IgD-negative memory B cell (primary cell): ENCODE data around the gene CX3CL1. TPM values are rescaled to one million over a fixed set of nuclear protein-coding genes. Genes with fewer than 3 reads are reported as not detected.
A peak's percentile ranks its signal among the peaks of the same experiment; 100 is the strongest.
"Not testable (repeated sequence)": the region's sequence is repeated elsewhere in the genome, so short reads cannot be mapped to it uniquely, and the experiment has no call there.

Experiments used
- H3K27ac Mint-ChIP-seq, 3 donors: one replicate each; pipeline ENCODE4 v1.8.0; 2020 to 2022; ENCODE audit warnings: mild to moderate bottlenecking in 3 of 3, mixed read lengths in 3 of 3, moderate library complexity in 1 of 3
- H3K27me3 Mint-ChIP-seq: one replicate; pipeline ENCODE4 v1.8.0; 2021; ENCODE audit warnings: mixed read lengths
- H3K36me3 Mint-ChIP-seq: one replicate; pipeline ENCODE4 v1.8.0; 2020; ENCODE audit warnings: mild to moderate bottlenecking, mixed read lengths
- H3K4me1 Mint-ChIP-seq, 3 donors: one replicate each; pipeline ENCODE4 v1.8.0; 2020 to 2022; ENCODE audit warnings: mixed read lengths in 3 of 3, mild to moderate bottlenecking in 1 of 3
- H3K4me3 Mint-ChIP-seq, 4 donors: one replicate each; pipeline ENCODE4 v1.8.0; 2020 to 2022; ENCODE audit warnings: mild to moderate bottlenecking in 4 of 4, mixed read lengths in 4 of 4, moderate library complexity in 3 of 4
- H3K9me3 Mint-ChIP-seq, 3 donors: one replicate each; pipeline ENCODE4 v1.8.0; 2020 to 2021; ENCODE audit warnings: mixed read lengths in 3 of 3, mild to moderate bottlenecking in 1 of 3
- polyA plus RNA-seq: library from polyadenylated mRNA; unstranded; fragments of 300-500 nt; fragmentation: Illumina TruSeq; gene quantifications from one replicate; pipeline ENCODE4 v1.2.3, GENCODE V29; 2021

CX3CL1 gene
- polyA plus RNA-seq, 1 donor from 2014 or later = not detected

- H3K4me3 Mint-ChIP-seq = no peak overlapping the region
- H3K27me3 Mint-ChIP-seq = no peaks in the 10 kb centered on the region
- H3K4me1 Mint-ChIP-seq = peaks cover 0 to 10% (median 5%) of the 10 kb centered on the region in 3 donors
- H3K36me3 Mint-ChIP-seq = no peaks in the 10 kb centered on the region
- H3K27ac Mint-ChIP-seq = no peak overlapping the region
- H3K9me3 Mint-ChIP-seq = no peaks in the 10 kb centered on the region
These were observed 24.5 kb downstream of the CX3CL1 start for GRCh38 chr16:57396786-57397185.

GRCh38 chr16:57397493-57397892, 25.2 kb downstream of the CX3CL1 start:
- peaks cover 0 to 10% (median 5%) of the 10 kb centered on the region in 3 donors for H3K4me1 Mint-ChIP-seq
- not testable (repeated sequence) for H3K27ac Mint-ChIP-seq

GRCh38 chr16:57401943-57402640, 29.8 kb downstream of the CX3CL1 start:
- H3K4me1 Mint-ChIP-seq = peaks cover 0 to 12% (median 9%) of the 10 kb centered on the region in 3 donors
- H3K36me3 Mint-ChIP-seq = no peaks in the 10 kb centered on the region

More at GRCh38 chr16:57397493-57397892, 25.2 kb downstream of the CX3CL1 start:
- not testable (repeated sequence) for H3K4me3 Mint-ChIP-seq, H3K27me3 Mint-ChIP-seq, H3K9me3 Mint-ChIP-seq, H3K36me3 Mint-ChIP-seq

GRCh38 chr16:57403965-57404817, 31.9 kb downstream of the CX3CL1 start, which contains the start of gene CCL17:
Gene CCL17, plus strand, starts transcription at chr16:57404767. Its CDS starts 9,166 bp downstream, at chr16:57413933.
- Mint-ChIP-seq H3K4me1 (peaks cover 4 to 13% (median 9%) of the 10 kb centered on the region in 3 donors), H3K9me3 (no peaks in the 10 kb centered on the region), H3K27me3 (no peaks in the 10 kb centered on the region), H3K36me3 (no peaks in the 10 kb centered on the region), H3K27ac (no peak within 1 kb of the TSS), H3K4me3 (no peak within 1 kb of the TSS)

More at GRCh38 chr16:57401943-57402640, 29.8 kb downstream of the CX3CL1 start:
- Mint-ChIP-seq H3K9me3 (no peaks in the 10 kb centered on the region), H3K27ac (no peak overlapping the region), H3K4me3 (no peak overlapping the region), H3K27me3 (no peaks in the 10 kb centered on the region)

- H3K27me3 Mint-ChIP-seq = no peaks in the 10 kb centered on the region
- no peaks in the 10 kb centered on the region for H3K9me3 Mint-ChIP-seq
- peaks cover 7 to 12% (median 9%) of the 10 kb centered on the region in 3 donors for H3K4me1 Mint-ChIP-seq
- no peak overlapping the region for H3K27ac Mint-ChIP-seq
- H3K36me3 Mint-ChIP-seq = no peaks in the 10 kb centered on the region
- no peak overlapping the region for H3K4me3 Mint-ChIP-seq
These were observed 32.8 kb downstream of the CX3CL1 start for GRCh38 chr16:57405097-57405496.

- no peak overlapping the region for H3K27ac Mint-ChIP-seq
- H3K4me1 Mint-ChIP-seq = peaks cover 7 to 17% (median 14%) of the 10 kb centered on the region in 3 donors
- H3K9me3 Mint-ChIP-seq = no peaks in the 10 kb centered on the region
- H3K4me3 Mint-ChIP-seq = no peak overlapping the region
- H3K27me3 Mint-ChIP-seq = no peaks in the 10 kb centered on the region
- H3K36me3 Mint-ChIP-seq = no peaks in the 10 kb centered on the region
These were observed 34.6 kb downstream of the CX3CL1 start for GRCh38 chr16:57406881-57407280.

GRCh38 chr16:57407521-57408353, 35.4 kb downstream of the CX3CL1 start:
- no peaks in the 10 kb centered on the region for H3K36me3 Mint-ChIP-seq
- H3K4me3 Mint-ChIP-seq = no peak overlapping the region
- H3K27me3 Mint-ChIP-seq = no peaks in the 10 kb centered on the region
- peaks cover 7 to 20% (median 20%) of the 10 kb centered on the region in 3 donors for H3K4me1 Mint-ChIP-seq
- no peak overlapping the region for H3K27ac Mint-ChIP-seq
- H3K9me3 Mint-ChIP-seq = no peaks in the 10 kb centered on the region

GRCh38 chr16:57409065-57409464, 36.8 kb downstream of the CX3CL1 start:
- H3K27ac Mint-ChIP-seq = peak overlapping the region in 2 of 3 donors; percentile 58 to 59
- H3K36me3 Mint-ChIP-seq = no peaks in the 10 kb centered on the region
- H3K27me3 Mint-ChIP-seq = no peaks in the 10 kb centered on the region
- no peaks in the 10 kb centered on the region for H3K9me3 Mint-ChIP-seq
- peaks cover 14 to 31% (median 29%) of the 10 kb centered on the region in 3 donors for H3K4me1 Mint-ChIP-seq
- peak overlapping the region in 2 of 4 donors; percentile 5 to 45 for H3K4me3 Mint-ChIP-seq

- Mint-ChIP-seq H3K36me3 (no peaks in the 10 kb centered on the region), H3K4me1 (peaks cover 14 to 35% (median 33%) of the 10 kb centered on the region in 3 donors), H3K27ac (peak overlapping the region in 1 of 3 donors; percentile 58), H3K9me3 (no peaks in the 10 kb centered on the region), H3K27me3 (no peaks in the 10 kb centered on the region), H3K4me3 (no peak overlapping the region)
These were observed 37.7 kb downstream of the CX3CL1 start for GRCh38 chr16:57409870-57410587.

- Mint-ChIP-seq H3K4me1 (peaks cover 14 to 33% (median 31%) of the 10 kb centered on the region in 3 donors), H3K27me3 (no peaks in the 10 kb centered on the region), H3K4me3 (no peak overlapping the region), H3K36me3 (no peaks in the 10 kb centered on the region), H3K27ac (no peak overlapping the region), H3K9me3 (no peaks in the 10 kb centered on the region)
These were observed 39.2 kb downstream of the CX3CL1 start for GRCh38 chr16:57411362-57411976.

GRCh38 chr16:57412584-57412983, 40.3 kb downstream of the CX3CL1 start:
- H3K4me3 Mint-ChIP-seq = peak overlapping the region in 1 of 4 donors; percentile 39
- H3K27ac Mint-ChIP-seq = peak overlapping the region in 2 of 3 donors; percentile 44 to 54
- peaks cover 20 to 41% (median 36%) of the 10 kb centered on the region in 3 donors for H3K4me1 Mint-ChIP-seq
- H3K27me3 Mint-ChIP-seq = no peaks in the 10 kb centered on the region
- peaks cover 1% of the 10 kb centered on the region for H3K36me3 Mint-ChIP-seq
- no peaks in the 10 kb centered on the region for H3K9me3 Mint-ChIP-seq

GRCh38 chr16:57413301-57413730, 41.0 kb downstream of the CX3CL1 start:
- Mint-ChIP-seq H3K36me3 (peaks cover 1% of the 10 kb centered on the region), H3K27ac (peak overlapping the region; percentile 44 to 78 (median 54)), H3K4me3 (peak overlapping the region in 2 of 4 donors; percentile 49 to 58), H3K27me3 (no peaks in the 10 kb centered on the region), H3K9me3 (no peaks in the 10 kb centered on the region), H3K4me1 (peaks cover 20 to 41% (median 39%) of the 10 kb centered on the region in 3 donors)

- H3K9me3 Mint-ChIP-seq = no peaks in the 10 kb centered on the region
These were observed 41.4 kb downstream of the CX3CL1 start for GRCh38 chr16:57413733-57414132.

More at GRCh38 chr16:57413733-57414132, 41.4 kb downstream of the CX3CL1 start:
- Mint-ChIP-seq H3K27ac (peak overlapping the region; percentile 44 to 78 (median 54)), H3K4me3 (peak overlapping the region in 2 of 4 donors; percentile 49 to 58), H3K27me3 (no peaks in the 10 kb centered on the region), H3K4me1 (peaks cover 22 to 44% (median 39%) of the 10 kb centered on the region in 3 donors), H3K36me3 (peaks cover 1% of the 10 kb centered on the region)
